WTC11 (cell line): ENCODE data around the gene CLDN9. TPM values are rescaled to one million over a fixed set of nuclear protein-coding genes. Genes with fewer than 3 reads are reported as not detected.

Experiments used
- ATAC-seq: fragments of 200-7000 bp; cut with Tn5 transposase; 2 replicates; pipeline ENCODE4 v1.10.0; 2021; ENCODE audit warnings: mild to moderate bottlenecking, moderate library complexity
- CTCF ChIA-PET: fragments of 300-600 bp; sonication (Branson Sonifier 250); formaldehyde crosslinking; loops from one replicate; lab custom pipeline; 2021; ENCODE audit warnings: antibody characterized with exemption; lab: Charles Lee
- POLR2A ChIA-PET: fragments of 350-600 bp; sonication (Branson Sonifier 250); formaldehyde crosslinking; loops from one replicate; lab custom pipeline; 2021; ENCODE audit warnings: antibody characterized with exemption; lab: Charles Lee
- DNase-seq: peaks from one replicate; pipeline ENCODE4 v3.0.0; 2021; ENCODE audit warnings: low spot score
- H3K27ac Mint-ChIP-seq: 2 replicates; pipeline ENCODE4 v1.8.0; 2021; ENCODE audit warnings: mixed read lengths
- H3K27me3 Mint-ChIP-seq: 2 replicates; pipeline ENCODE4 v1.8.0; 2021; ENCODE audit warnings: low read depth, mild to moderate bottlenecking, moderate library complexity, mixed read lengths
- H3K36me3 Mint-ChIP-seq: 2 replicates; pipeline ENCODE4 v1.8.0; 2021; ENCODE audit warnings: mixed read lengths
- H3K4me1 Mint-ChIP-seq: 2 replicates; pipeline ENCODE4 v1.8.0; 2022; ENCODE audit warnings: mixed read lengths
- H3K4me3 Mint-ChIP-seq: 2 replicates; pipeline ENCODE4 v1.8.0; 2021; ENCODE audit warnings: mild to moderate bottlenecking, moderate library complexity, mixed read lengths
- H3K9me3 Mint-ChIP-seq: 2 replicates; pipeline ENCODE4 v1.8.0; 2021; ENCODE audit warnings: mixed read lengths
- ELF4 ChIP-seq: sonication (generic); formaldehyde crosslinking; IDR thresholded peaks from 2 replicates; pipeline ENCODE4 v1.8.1; 2022; ENCODE audit warnings: low read depth, mild to moderate bottlenecking, moderate library complexity, missing genetic modification reagents
- JUN ChIP-seq: sonication (generic); formaldehyde crosslinking; IDR thresholded peaks from 2 replicates; pipeline ENCODE4 v1.8.0; 2023; ENCODE audit warnings: mild to moderate bottlenecking, missing genetic modification reagents
- NFATC4 ChIP-seq: fragments of 250-450 bp; sonication (Bioruptor Pico); IDR thresholded peaks from 2 replicates; pipeline ENCODE4 v1.9.0; 2021; ENCODE audit warnings: mild to moderate bottlenecking
- SOX15 ChIP-seq: fragments of 250-450 bp; sonication (Bioruptor Pico); IDR thresholded peaks from 2 replicates; pipeline ENCODE4 v1.9.0; 2021; ENCODE audit warnings: mild to moderate bottlenecking
- SP1 ChIP-seq: sonication (generic); formaldehyde crosslinking; conservative IDR thresholded peaks from 2 replicates; pipeline ENCODE4 v1.8.1; 2022; ENCODE audit warnings: missing genetic modification reagents
- ZNF121 ChIP-seq: sonication (generic); formaldehyde crosslinking; IDR thresholded peaks from 2 replicates; pipeline ENCODE4 v1.8.0; 2023; ENCODE audit warnings: missing genetic modification reagents
- ZNF219 ChIP-seq: sonication (generic); formaldehyde crosslinking; IDR thresholded peaks from 2 replicates; pipeline ENCODE4 v1.8.0; 2023; ENCODE audit warnings: missing genetic modification reagents, mild to moderate bottlenecking, borderline replicate concordance
- ZNF263 ChIP-seq: sonication (generic); formaldehyde crosslinking; IDR thresholded peaks from 2 replicates; pipeline ENCODE4 v1.8.1; 2022; ENCODE audit warnings: low read depth, mild to moderate bottlenecking, moderate library complexity, missing genetic modification reagents
- ZNF317 ChIP-seq: sonication (generic); formaldehyde crosslinking; IDR thresholded peaks from 2 replicates; pipeline ENCODE4 v1.8.1; 2023; ENCODE audit warnings: low read depth, mild to moderate bottlenecking, moderate library complexity, missing genetic modification reagents, borderline replicate concordance
- ZNF423 ChIP-seq: fragments of 250-450 bp; sonication (Bioruptor Pico); IDR thresholded peaks from 2 replicates; pipeline ENCODE4 v2.1.2; 2022; ENCODE audit warnings: mild to moderate bottlenecking, moderate library complexity
- total RNA-seq: library from RNA; stranded (reverse); gene quantifications from 3 replicates; pipeline ENCODE4 v1.2.3, GENCODE V29; 2021
- TF ChIP-seq, protein P1 (sequence below): sonication (generic); formaldehyde crosslinking; IDR thresholded peaks from 2 replicates; pipeline ENCODE4 v1.8.1; 2023; ENCODE audit warnings: mild to moderate bottlenecking, moderate library complexity, missing genetic modification reagents
- TF ChIP-seq, protein P2 (sequence below): sonication (generic); formaldehyde crosslinking; IDR thresholded peaks from 2 replicates; pipeline ENCODE4 v1.8.1; 2022; ENCODE audit warnings: low read depth, mild to moderate bottlenecking, moderate library complexity, missing genetic modification reagents, borderline replicate concordance
- TF ChIP-seq, protein P3 (sequence below): sonication (generic); formaldehyde crosslinking; IDR thresholded peaks from 2 replicates; pipeline ENCODE4 v1.8.0; 2023; ENCODE audit warnings: missing genetic modification reagents, mild to moderate bottlenecking, borderline replicate concordance
- TF ChIP-seq, protein P4 (sequence below): sonication (generic); formaldehyde crosslinking; IDR thresholded peaks from 2 replicates; pipeline ENCODE4 v1.8.0; 2022; ENCODE audit warnings: mild to moderate bottlenecking, missing genetic modification reagents
- TF ChIP-seq, protein P5 (sequence below): sonication (generic); formaldehyde crosslinking; IDR thresholded peaks from 2 replicates; pipeline ENCODE4 v1.8.1; 2022; ENCODE audit warnings: low read depth, missing genetic modification reagents, borderline replicate concordance
- TF ChIP-seq, protein P6 (sequence below): fragments of 250-450 bp; sonication (Bioruptor Pico); IDR thresholded peaks from 2 replicates; pipeline ENCODE4 v1.9.0; 2021; ENCODE audit warnings: mild to moderate bottlenecking
- TF ChIP-seq, protein P7 (sequence below): sonication (generic); formaldehyde crosslinking; conservative IDR thresholded peaks from 2 replicates; pipeline ENCODE4 v1.8.1; 2022; ENCODE audit warnings: mild to moderate bottlenecking, missing genetic modification reagents

The CLDN9 gene
- total RNA-seq, 1 experiment from 2014 or later: 0.92 TPM

DNA sequence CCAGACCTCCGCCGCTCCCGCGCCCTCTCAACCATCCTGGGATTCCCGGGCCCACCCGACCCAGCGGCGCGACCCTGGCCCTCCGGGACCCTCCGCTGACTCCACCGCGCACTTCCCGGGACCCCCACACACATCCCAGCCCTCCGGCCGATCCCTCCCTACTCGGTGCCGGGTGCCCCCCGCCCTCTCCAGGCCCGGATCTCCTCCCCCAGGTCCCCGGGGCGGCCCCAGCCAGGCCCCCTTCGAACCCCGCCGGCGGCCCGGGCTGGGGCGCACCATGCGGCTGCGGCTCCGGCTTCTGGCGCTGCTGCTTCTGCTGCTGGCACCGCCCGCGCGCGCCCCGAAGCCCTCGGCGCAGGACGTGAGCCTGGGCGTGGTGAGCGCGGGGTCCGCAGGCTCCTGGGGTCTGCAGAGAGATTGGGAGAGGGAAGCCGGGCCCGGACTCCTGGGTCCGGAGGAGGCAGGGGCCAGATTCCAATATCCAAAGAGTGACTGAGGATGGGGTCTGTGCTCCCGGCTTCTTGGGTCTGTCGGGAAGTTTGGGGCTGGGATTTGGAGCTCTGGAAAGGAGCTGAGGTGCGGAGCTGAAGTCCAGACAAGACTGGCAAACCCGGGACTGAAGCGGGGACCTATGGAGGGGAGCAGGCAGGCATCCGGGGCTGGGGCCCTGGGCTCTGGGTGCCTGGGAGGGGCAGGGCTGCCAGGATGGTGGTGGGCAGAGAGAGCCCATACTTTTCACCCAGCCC, 34.1 kb downstream of the CLDN9 start (continued):
- TF ChIP-seq, protein P1, sequence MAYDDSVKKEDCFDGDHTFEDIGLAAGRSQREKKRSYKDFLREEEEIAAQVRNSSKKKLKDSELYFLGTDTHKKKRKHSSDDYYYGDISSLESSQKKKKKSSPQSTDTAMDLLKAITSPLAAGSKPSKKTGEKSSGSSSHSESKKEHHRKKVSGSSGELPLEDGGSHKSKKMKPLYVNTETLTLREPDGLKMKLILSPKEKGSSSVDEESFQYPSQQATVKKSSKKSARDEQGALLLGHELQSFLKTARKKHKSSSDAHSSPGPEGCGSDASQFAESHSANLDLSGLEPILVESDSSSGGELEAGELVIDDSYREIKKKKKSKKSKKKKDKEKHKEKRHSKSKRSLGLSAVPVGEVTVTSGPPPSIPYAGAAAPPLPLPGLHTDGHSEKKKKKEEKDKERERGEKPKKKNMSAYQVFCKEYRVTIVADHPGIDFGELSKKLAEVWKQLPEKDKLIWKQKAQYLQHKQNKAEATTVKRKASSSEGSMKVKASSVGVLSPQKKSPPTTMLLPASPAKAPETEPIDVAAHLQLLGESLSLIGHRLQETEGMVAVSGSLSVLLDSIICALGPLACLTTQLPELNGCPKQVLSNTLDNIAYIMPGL (CRISPR knock-in tag): peak; percentile 79; the same call in 1 of the 2 replicates
- TF ChIP-seq ZNF263 (CRISPR knock-in tag) (no peak), ZNF423 (CRISPR knock-in tag) (0 out of 2 replicates have a peak, but pooled peaks have one; percentile 6), NFATC4 (CRISPR knock-in tag) (no peak), ZNF317 (CRISPR knock-in tag) (0 out of 2 replicates have a peak, but pooled peaks have one; percentile 34)
- TF ChIP-seq, all 79 proteins: peak for 6

DNA sequence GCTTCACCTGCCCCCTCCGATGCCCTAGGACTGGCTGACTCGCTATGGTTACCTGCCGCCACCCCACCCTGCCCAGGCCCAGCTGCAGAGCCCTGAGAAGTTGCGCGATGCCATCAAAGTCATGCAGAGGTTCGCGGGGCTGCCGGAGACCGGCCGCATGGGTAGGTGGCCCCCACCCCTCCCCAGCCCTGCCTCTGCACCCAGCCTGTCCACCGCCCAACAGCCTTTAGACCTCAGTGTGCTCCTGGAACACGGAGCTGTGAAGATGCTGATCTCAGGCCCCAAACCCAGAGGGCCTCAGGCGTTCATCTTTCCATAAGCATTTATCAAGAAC, 34.6 kb downstream of the CLDN9 start:
- Mint-ChIP-seq H3K4me1 (peaks cover 17% of the 10 kb centered on the region), H3K9me3 (0 out of 2 replicates have a peak, but pooled peaks cover 4% of the 10 kb centered on the region), H3K36me3 (peaks cover 10% of the 10 kb centered on the region), H3K27me3 (peaks cover 33% of the 10 kb centered on the region), H3K4me3 (peak overlapping the region; percentile 78), H3K27ac (no peak overlapping the region)
- CTCF ChIA-PET: interaction anchor here (0.8 to 5.8 kb wide), 12 partner anchors 8 to 84 kb away, joined by 3 to 86 read pairs (median 5); partner anchors contain the start of gene TNFRSF12A
- POLR2A ChIA-PET: interaction anchor here (0.8 to 2.5 kb wide), 7 partner anchors 9 to 87 kb away, joined by 3 to 8 read pairs (median 4); partner anchors contain the start of gene ZNF213
- DNase-seq (no peak), ATAC-seq (peak; percentile 19)
- no peak for TF ChIP-seq SOX15 (CRISPR knock-in tag)
- 0 out of 2 replicates have a peak, but pooled peaks have one; percentile 44 for TF ChIP-seq SP1
- no peak for TF ChIP-seq ZNF263 (CRISPR knock-in tag)
- TF ChIP-seq, protein P2, sequence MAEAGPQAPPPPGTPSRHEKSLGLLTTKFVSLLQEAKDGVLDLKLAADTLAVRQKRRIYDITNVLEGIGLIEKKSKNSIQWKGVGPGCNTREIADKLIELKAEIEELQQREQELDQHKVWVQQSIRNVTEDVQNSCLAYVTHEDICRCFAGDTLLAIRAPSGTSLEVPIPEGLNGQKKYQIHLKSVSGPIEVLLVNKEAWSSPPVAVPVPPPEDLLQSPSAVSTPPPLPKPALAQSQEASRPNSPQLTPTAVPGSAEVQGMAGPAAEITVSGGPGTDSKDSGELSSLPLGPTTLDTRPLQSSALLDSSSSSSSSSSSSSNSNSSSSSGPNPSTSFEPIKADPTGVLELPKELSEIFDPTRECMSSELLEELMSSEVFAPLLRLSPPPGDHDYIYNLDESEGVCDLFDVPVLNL (CRISPR knock-in tag): peak; percentile 62; the same call in 1 of the 2 replicates
- TF ChIP-seq, protein P3, sequence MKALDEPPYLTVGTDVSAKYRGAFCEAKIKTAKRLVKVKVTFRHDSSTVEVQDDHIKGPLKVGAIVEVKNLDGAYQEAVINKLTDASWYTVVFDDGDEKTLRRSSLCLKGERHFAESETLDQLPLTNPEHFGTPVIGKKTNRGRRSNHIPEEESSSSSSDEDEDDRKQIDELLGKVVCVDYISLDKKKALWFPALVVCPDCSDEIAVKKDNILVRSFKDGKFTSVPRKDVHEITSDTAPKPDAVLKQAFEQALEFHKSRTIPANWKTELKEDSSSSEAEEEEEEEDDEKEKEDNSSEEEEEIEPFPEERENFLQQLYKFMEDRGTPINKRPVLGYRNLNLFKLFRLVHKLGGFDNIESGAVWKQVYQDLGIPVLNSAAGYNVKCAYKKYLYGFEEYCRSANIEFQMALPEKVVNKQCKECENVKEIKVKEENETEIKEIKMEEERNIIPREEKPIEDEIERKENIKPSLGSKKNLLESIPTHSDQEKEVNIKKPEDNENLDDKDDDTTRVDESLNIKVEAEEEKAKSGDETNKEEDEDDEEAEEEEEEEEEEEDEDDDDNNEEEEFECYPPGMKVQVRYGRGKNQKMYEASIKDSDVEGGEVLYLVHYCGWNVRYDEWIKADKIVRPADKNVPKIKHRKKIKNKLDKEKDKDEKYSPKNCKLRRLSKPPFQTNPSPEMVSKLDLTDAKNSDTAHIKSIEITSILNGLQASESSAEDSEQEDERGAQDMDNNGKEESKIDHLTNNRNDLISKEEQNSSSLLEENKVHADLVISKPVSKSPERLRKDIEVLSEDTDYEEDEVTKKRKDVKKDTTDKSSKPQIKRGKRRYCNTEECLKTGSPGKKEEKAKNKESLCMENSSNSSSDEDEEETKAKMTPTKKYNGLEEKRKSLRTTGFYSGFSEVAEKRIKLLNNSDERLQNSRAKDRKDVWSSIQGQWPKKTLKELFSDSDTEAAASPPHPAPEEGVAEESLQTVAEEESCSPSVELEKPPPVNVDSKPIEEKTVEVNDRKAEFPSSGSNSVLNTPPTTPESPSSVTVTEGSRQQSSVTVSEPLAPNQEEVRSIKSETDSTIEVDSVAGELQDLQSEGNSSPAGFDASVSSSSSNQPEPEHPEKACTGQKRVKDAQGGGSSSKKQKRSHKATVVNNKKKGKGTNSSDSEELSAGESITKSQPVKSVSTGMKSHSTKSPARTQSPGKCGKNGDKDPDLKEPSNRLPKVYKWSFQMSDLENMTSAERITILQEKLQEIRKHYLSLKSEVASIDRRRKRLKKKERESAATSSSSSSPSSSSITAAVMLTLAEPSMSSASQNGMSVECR: no peak
- no peak for TF ChIP-seq JUN (CRISPR knock-in tag)

DNA sequence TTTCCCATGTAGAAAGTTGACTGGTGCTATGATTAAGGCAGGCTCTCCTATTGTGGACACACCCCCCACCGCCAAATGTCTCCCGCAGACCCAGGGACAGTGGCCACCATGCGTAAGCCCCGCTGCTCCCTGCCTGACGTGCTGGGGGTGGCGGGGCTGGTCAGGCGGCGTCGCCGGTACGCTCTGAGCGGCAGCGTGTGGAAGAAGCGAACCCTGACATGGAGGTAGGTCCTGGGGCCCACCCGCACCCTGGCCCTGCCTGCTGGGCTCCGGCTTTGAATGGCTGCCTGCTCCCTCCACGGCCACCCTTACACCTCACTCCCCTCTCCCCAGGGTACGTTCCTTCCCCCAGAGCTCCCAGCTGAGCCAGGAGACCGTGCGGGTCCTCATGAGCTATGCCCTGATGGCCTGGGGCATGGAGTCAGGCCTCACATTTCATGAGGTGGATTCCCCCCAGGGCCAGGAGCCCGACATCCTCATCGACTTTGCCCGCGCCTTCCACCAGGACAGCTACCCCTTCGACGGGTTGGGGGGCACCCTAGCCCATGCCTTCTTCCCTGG, 37.3 kb downstream of the CLDN9 start:
- H3K36me3 Mint-ChIP-seq: peaks cover 18% of the 10 kb centered on the region
- H3K4me3 Mint-ChIP-seq: no peak overlapping the region
- H3K9me3 Mint-ChIP-seq: 0 out of 2 replicates have a peak, but pooled peaks cover 6% of the 10 kb centered on the region
- ChIA-PET POLR2A (no interaction called here), CTCF (interaction anchor here (0.7 to 5.8 kb wide), 3 partner anchors 9 to 22 kb away, joined by 7 to 86 read pairs (median 59); no protein-coding TSS in a partner anchor)
- ATAC-seq (no peak), DNase-seq (no peak)
- peaks cover 14% of the 10 kb centered on the region; the same call in 1 of the 2 replicates for H3K4me1 Mint-ChIP-seq
- H3K27ac Mint-ChIP-seq: no peak overlapping the region
- H3K27me3 Mint-ChIP-seq: peaks cover 28% of the 10 kb centered on the region
- TF ChIP-seq, protein P4, sequence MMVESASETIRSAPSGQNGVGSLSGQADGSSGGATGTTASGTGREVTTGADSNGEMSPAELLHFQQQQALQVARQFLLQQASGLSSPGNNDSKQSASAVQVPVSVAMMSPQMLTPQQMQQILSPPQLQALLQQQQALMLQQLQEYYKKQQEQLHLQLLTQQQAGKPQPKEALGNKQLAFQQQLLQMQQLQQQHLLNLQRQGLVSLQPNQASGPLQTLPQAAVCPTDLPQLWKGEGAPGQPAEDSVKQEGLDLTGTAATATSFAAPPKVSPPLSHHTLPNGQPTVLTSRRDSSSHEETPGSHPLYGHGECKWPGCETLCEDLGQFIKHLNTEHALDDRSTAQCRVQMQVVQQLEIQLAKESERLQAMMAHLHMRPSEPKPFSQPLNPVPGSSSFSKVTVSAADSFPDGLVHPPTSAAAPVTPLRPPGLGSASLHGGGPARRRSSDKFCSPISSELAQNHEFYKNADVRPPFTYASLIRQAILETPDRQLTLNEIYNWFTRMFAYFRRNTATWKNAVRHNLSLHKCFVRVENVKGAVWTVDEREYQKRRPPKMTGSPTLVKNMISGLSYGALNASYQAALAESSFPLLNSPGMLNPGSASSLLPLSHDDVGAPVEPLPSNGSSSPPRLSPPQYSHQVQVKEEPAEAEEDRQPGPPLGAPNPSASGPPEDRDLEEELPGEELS (CRISPR knock-in tag): no peak
- no peak for TF ChIP-seq ELF4 (CRISPR knock-in tag)
- TF ChIP-seq, protein P2 (CRISPR knock-in tag): no peak
- TF ChIP-seq ZNF219 (CRISPR knock-in tag): no peak
- TF ChIP-seq, protein P5, sequence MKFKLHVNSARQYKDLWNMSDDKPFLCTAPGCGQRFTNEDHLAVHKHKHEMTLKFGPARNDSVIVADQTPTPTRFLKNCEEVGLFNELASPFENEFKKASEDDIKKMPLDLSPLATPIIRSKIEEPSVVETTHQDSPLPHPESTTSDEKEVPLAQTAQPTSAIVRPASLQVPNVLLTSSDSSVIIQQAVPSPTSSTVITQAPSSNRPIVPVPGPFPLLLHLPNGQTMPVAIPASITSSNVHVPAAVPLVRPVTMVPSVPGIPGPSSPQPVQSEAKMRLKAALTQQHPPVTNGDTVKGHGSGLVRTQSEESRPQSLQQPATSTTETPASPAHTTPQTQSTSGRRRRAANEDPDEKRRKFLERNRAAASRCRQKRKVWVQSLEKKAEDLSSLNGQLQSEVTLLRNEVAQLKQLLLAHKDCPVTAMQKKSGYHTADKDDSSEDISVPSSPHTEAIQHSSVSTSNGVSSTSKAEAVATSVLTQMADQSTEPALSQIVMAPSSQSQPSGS (CRISPR knock-in tag): no peak
- TF ChIP-seq, protein P6, sequence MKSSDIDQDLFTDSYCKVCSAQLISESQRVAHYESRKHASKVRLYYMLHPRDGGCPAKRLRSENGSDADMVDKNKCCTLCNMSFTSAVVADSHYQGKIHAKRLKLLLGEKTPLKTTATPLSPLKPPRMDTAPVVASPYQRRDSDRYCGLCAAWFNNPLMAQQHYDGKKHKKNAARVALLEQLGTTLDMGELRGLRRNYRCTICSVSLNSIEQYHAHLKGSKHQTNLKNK (CRISPR knock-in tag): no peak
- TF ChIP-seq ZNF121 (CRISPR knock-in tag): no peak
- TF ChIP-seq, protein P7, sequence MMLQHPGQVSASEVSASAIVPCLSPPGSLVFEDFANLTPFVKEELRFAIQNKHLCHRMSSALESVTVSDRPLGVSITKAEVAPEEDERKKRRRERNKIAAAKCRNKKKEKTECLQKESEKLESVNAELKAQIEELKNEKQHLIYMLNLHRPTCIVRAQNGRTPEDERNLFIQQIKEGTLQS (CRISPR knock-in tag): no peak
